ENCODE measurements around the gene FGF4.

Gene FGF4

DNA sequence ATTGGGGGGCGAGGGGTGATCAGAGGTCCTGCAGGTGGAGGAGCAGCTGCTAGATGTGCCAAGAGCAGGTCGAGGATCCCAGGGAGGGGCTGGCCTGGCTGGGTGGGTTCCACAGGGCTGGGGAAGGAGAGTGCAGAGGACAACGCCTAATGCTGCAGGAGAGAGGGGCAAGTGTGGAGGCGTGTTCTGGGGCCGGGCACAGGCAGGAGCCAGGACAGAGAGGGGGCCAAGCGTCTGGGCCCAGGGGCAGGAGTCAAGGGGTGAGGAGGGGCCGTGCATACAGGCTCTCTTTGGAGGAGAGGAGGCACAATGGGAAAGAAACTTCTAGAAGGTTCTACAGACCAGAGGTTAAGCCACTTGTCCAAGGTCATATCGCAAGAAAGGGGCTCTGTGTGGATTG, 44.6 kb downstream of the FGF4 start:
- Histone ChIP-seq H3K4ac (ENCODE audit: low read depth, low read length) (no peak overlapping the region), H3K36me3 (ENCODE audit: control insufficient read depth in 1 of 2, insufficient read depth in 2 of 2, low read length in 2 of 2) (no peaks in the 10 kb centered on the region), H3K79me1 (ENCODE audit: low read length) (peaks cover 18% of the 10 kb centered on the region), H2BK5ac (ENCODE audit: low read depth, low read length, poor library complexity) (no peak overlapping the region), H4K91ac (ENCODE audit: low read depth, low read length) (no peak overlapping the region), H3K23ac (ENCODE audit: low read length) (no peak overlapping the region), H4K8ac (ENCODE audit: low read depth, low read length) (no peak overlapping the region), H3K18ac (ENCODE audit: low read length) (no peak overlapping the region), H3K27ac (ENCODE audit: low read depth, low read length) (no peak overlapping the region), H3K9ac (ENCODE audit: low read length) (no peak overlapping the region), H3K27me3 (ENCODE audit: insufficient read depth, low read length) (no peaks in the 10 kb centered on the region), H2AFZ (ENCODE audit: insufficient read depth, low read length, poor library complexity) (no peak overlapping the region), H2BK120ac (ENCODE audit: insufficient read depth, low read length, poor library complexity) (no peak overlapping the region), H3K4me3 (ENCODE audit: low read depth, low read length) (no peak overlapping the region), H4K12ac (ENCODE audit: low read depth, low read length) (no peak overlapping the region), H3K4me2 (ENCODE audit: low read length) (no peak overlapping the region), H3K14ac (ENCODE audit: low read length) (no peak overlapping the region), H3K9me3 (ENCODE audit: insufficient read depth, low read depth, low read length) (peaks cover 2% of the 10 kb centered on the region), H2AK5ac (ENCODE audit: low read length) (no peak overlapping the region), H3K4me1 (ENCODE audit: control insufficient read depth in 1 of 2, insufficient read depth in 2 of 2, low read length in 2 of 2) (peaks cover 14 to 17% of the 10 kb centered on the region in 2 experiments), H3K79me2 (ENCODE audit: control insufficient read depth, insufficient read depth, low read length, poor library complexity) (peaks cover 4% of the 10 kb centered on the region), H2BK12ac (ENCODE audit: low read length) (no peak overlapping the region)
- WGBS (ENCODE audit: extremely low coverage, insufficient coverage, insufficient read length): no CpG with 5 or more reads among the region's 8 CpGs
- no peak for DNase-seq

DNA sequence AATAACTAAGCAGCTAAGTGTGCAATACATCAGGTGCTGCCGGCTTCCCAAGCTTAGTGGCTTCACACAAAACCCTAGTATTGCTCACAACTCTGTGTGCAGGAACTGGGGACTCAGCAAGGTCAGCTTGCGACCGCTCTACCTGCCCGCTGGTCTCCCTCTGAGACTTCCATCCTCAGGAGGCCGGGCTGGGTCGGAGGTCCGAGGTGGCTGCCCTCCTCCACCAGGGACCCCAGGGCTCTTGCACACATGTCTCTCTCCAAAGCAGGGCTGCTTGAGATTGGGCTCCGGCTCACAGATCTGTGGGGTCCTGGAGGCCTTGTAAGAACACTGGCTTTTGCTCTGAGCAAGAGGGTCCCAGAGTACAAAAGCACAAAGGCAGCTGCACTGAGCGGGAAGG, 45.9 kb downstream of the FGF4 start:
- Histone ChIP-seq H3K9me3 (ENCODE audit: insufficient read depth, low read depth, low read length) (no peaks in the 10 kb centered on the region), H2AK5ac (ENCODE audit: low read length) (no peak overlapping the region), H3K14ac (ENCODE audit: low read length) (no peak overlapping the region), H3K4me1 (ENCODE audit: control insufficient read depth in 1 of 2, insufficient read depth in 2 of 2, low read length in 2 of 2) (peaks cover 14 to 17% of the 10 kb centered on the region in 2 experiments), H4K12ac (ENCODE audit: low read depth, low read length) (no peak overlapping the region), H4K91ac (ENCODE audit: low read depth, low read length) (no peak overlapping the region), H4K8ac (ENCODE audit: low read depth, low read length) (no peak overlapping the region), H2AFZ (ENCODE audit: insufficient read depth, low read length, poor library complexity) (no peak overlapping the region), H2BK120ac (ENCODE audit: insufficient read depth, low read length, poor library complexity) (no peak overlapping the region), H3K4me2 (ENCODE audit: low read length) (no peak overlapping the region), H3K79me2 (ENCODE audit: control insufficient read depth, insufficient read depth, low read length, poor library complexity) (peaks cover 4% of the 10 kb centered on the region), H3K18ac (ENCODE audit: low read length) (no peak overlapping the region), H3K4ac (ENCODE audit: low read depth, low read length) (no peak overlapping the region), H3K4me3 (ENCODE audit: low read depth, low read length) (no peak overlapping the region), H3K23ac (ENCODE audit: low read length) (no peak overlapping the region), H3K27ac (ENCODE audit: low read depth, low read length) (no peak overlapping the region), H3K9ac (ENCODE audit: low read length) (no peak overlapping the region), H3K36me3 (ENCODE audit: control insufficient read depth in 1 of 2, insufficient read depth in 2 of 2, low read length in 2 of 2) (no peaks in the 10 kb centered on the region), H2BK5ac (ENCODE audit: low read depth, low read length, poor library complexity) (no peak overlapping the region), H3K79me1 (ENCODE audit: low read length) (peaks cover 15% of the 10 kb centered on the region), H2BK12ac (ENCODE audit: low read length) (no peak overlapping the region), H3K27me3 (ENCODE audit: insufficient read depth, low read length) (no peaks in the 10 kb centered on the region)
- no peak for DNase-seq
- WGBS (ENCODE audit: extremely low coverage, insufficient coverage, insufficient read length): no CpG with 5 or more reads among the region's 9 CpGs

DNA sequence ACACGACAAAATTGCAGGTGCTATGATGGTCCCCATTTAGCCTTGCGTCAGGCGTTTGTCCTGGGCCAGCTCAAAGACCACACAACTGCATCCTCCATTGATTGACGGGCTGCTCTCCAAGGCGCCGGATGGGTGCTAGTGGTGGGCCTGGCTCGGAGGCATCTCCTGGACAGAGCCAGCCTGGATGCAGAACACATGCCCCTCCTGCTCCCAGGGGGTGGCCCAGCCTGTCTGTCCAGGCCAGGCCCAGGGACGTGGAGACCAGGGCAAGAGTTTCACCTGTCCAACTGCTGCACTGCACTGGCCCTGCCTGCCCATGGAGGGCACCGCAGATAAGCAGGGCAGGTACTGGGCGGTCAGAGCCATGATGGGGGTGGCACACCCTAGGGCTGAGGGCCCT, 47.9 kb downstream of the FGF4 start:
- no peak overlapping the region for H4K8ac ChIP-seq (ENCODE audit: low read depth, low read length)
- no peak overlapping the region for H2BK5ac ChIP-seq (ENCODE audit: low read depth, low read length, poor library complexity)
- H3K9me3 ChIP-seq (ENCODE audit: insufficient read depth, low read depth, low read length): no peaks in the 10 kb centered on the region
- H4K91ac ChIP-seq (ENCODE audit: low read depth, low read length): no peak overlapping the region
- no peak overlapping the region for H3K18ac ChIP-seq (ENCODE audit: low read length)
- no peak overlapping the region for H3K27ac ChIP-seq (ENCODE audit: low read depth, low read length)
- no peak overlapping the region for H3K9ac ChIP-seq (ENCODE audit: low read length)
- H3K27me3 ChIP-seq (ENCODE audit: insufficient read depth, low read length): no peaks in the 10 kb centered on the region
- no peak overlapping the region for H2BK120ac ChIP-seq (ENCODE audit: insufficient read depth, low read length, poor library complexity)
- H4K12ac ChIP-seq (ENCODE audit: low read depth, low read length): no peak overlapping the region
- no peak overlapping the region for H2AFZ ChIP-seq (ENCODE audit: insufficient read depth, low read length, poor library complexity)
- H3K4me1 ChIP-seq (ENCODE audit: control insufficient read depth in 1 of 2, insufficient read depth in 2 of 2, low read length in 2 of 2): peaks cover 8 to 9% of the 10 kb centered on the region in 2 experiments
- no peaks in the 10 kb centered on the region for H3K36me3 ChIP-seq (ENCODE audit: control insufficient read depth in 1 of 2, insufficient read depth in 2 of 2, low read length in 2 of 2)
- no peak overlapping the region for H3K4me3 ChIP-seq (ENCODE audit: low read depth, low read length)
- peak overlapping the region; percentile 3 for H3K14ac ChIP-seq (ENCODE audit: low read length)
- no peak overlapping the region for H2BK12ac ChIP-seq (ENCODE audit: low read length)
- H3K23ac ChIP-seq (ENCODE audit: low read length): no peak overlapping the region
- H3K79me1 ChIP-seq (ENCODE audit: low read length): peaks cover 5% of the 10 kb centered on the region
- no peak overlapping the region for H3K4me2 ChIP-seq (ENCODE audit: low read length)
- DNase-seq: no peak
- H2AK5ac ChIP-seq (ENCODE audit: low read length): peak overlapping the region; percentile 28
- H3K79me2 ChIP-seq (ENCODE audit: control insufficient read depth, insufficient read depth, low read length, poor library complexity): no peaks in the 10 kb centered on the region
- no CpG with 5 or more reads among the region's 10 CpGs for WGBS (ENCODE audit: extremely low coverage, insufficient coverage, insufficient read length)
- no peak overlapping the region for H3K4ac ChIP-seq (ENCODE audit: low read depth, low read length)

DNA sequence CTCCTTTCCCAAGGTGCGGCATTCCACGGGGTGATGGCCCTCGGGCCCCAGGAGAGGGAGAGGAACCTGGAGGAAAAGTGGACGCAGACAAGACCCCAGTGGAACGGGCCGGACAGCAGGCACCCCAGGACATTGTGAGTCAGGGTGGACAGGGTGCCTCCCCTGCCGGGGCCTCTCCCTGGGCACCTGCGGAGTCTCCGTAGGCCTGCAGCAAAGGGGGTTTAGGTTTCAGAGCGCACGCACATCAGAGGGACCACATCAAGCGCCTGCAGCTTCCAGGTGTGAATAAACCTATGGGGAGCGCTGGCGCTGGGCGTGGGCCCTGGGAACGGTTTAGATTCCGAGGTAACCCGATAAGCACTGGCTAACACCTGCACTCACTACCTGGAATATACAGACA, 48.7 kb downstream of the FGF4 start:
- peaks cover 5% of the 10 kb centered on the region for H3K79me1 ChIP-seq (ENCODE audit: low read length)
- H3K27ac ChIP-seq (ENCODE audit: low read depth, low read length): no peak overlapping the region
- no peak overlapping the region for H3K4ac ChIP-seq (ENCODE audit: low read depth, low read length)
- no peak overlapping the region for H2AK5ac ChIP-seq (ENCODE audit: low read length)
- no peak overlapping the region for H3K4me2 ChIP-seq (ENCODE audit: low read length)
- DNase-seq: no peak
- no peak overlapping the region for H2AFZ ChIP-seq (ENCODE audit: insufficient read depth, low read length, poor library complexity)
- H4K91ac ChIP-seq (ENCODE audit: low read depth, low read length): peak overlapping the region; percentile 78
- H2BK5ac ChIP-seq (ENCODE audit: low read depth, low read length, poor library complexity): peak overlapping the region; percentile 29
- peak overlapping the region; percentile 45 for H3K14ac ChIP-seq (ENCODE audit: low read length)
- no peaks in the 10 kb centered on the region for H3K27me3 ChIP-seq (ENCODE audit: insufficient read depth, low read length)
- H3K36me3 ChIP-seq (ENCODE audit: control insufficient read depth in 1 of 2, insufficient read depth in 2 of 2, low read length in 2 of 2): no peaks in the 10 kb centered on the region
- WGBS (ENCODE audit: extremely low coverage, insufficient coverage, insufficient read length): no CpG with 5 or more reads among the region's 18 CpGs
- H3K18ac ChIP-seq (ENCODE audit: low read length): peak overlapping the region; percentile 16
- no peak overlapping the region for H3K23ac ChIP-seq (ENCODE audit: low read length)
- H2BK120ac ChIP-seq (ENCODE audit: insufficient read depth, low read length, poor library complexity): peak overlapping the region; percentile 54
- H2BK12ac ChIP-seq (ENCODE audit: low read length): peak overlapping the region; percentile 4
- H3K9me3 ChIP-seq (ENCODE audit: insufficient read depth, low read depth, low read length): no peaks in the 10 kb centered on the region
- H3K4me1 ChIP-seq (ENCODE audit: control insufficient read depth in 1 of 2, insufficient read depth in 2 of 2, low read length in 2 of 2): peaks cover 8 to 9% of the 10 kb centered on the region in 2 experiments
- H4K8ac ChIP-seq (ENCODE audit: low read depth, low read length): peak overlapping the region; percentile 34
- H3K79me2 ChIP-seq (ENCODE audit: control insufficient read depth, insufficient read depth, low read length, poor library complexity): no peaks in the 10 kb centered on the region
- H3K4me3 ChIP-seq (ENCODE audit: low read depth, low read length): no peak overlapping the region
- no peak overlapping the region for H4K12ac ChIP-seq (ENCODE audit: low read depth, low read length)
- no peak overlapping the region for H3K9ac ChIP-seq (ENCODE audit: low read length)

All from trophoblast cell (in vitro differentiated cells and primary cell).